Measurements from ENCODE around the gene CX3CL1.
"Not testable (repeated sequence)": the region's sequence is repeated elsewhere in the genome, so short reads cannot be mapped to it uniquely, and the experiment has no call there.

CX3CL1 gene

DNA sequence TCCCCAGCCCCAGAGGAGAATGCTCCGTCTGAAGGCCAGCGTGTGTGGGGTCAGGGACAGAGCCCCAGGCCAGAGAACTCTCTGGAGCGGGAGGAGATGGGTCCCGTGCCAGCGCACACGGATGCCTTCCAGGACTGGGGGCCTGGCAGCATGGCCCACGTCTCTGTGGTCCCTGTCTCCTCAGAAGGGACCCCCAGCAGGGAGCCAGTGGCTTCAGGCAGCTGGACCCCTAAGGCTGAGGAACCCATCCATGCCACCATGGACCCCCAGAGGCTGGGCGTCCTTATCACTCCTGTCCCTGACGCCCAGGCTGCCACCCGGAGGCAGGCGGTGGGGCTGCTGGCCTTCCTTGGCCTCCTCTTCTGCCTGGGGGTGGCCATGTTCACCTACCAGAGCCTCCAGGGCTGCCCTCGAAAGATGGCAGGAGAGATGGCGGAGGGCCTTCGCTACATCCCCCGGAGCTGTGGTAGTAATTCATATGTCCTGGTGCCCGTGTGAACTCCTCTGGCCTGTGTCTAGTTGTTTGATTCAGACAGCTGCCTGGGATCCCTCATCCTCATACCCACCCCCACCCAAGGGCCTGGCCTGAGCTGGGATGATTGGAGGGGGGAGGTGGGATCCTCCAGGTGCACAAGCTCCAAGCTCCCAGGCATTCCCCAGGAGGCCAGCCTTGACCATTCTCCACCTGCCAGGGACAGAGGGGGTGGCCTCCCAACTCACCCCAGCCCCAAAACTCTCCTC is 10.4 kb downstream of the CX3CL1 start:
- DNase-seq (ENCODE audit: low read depth in 2 of 2) = no peak

DNA sequence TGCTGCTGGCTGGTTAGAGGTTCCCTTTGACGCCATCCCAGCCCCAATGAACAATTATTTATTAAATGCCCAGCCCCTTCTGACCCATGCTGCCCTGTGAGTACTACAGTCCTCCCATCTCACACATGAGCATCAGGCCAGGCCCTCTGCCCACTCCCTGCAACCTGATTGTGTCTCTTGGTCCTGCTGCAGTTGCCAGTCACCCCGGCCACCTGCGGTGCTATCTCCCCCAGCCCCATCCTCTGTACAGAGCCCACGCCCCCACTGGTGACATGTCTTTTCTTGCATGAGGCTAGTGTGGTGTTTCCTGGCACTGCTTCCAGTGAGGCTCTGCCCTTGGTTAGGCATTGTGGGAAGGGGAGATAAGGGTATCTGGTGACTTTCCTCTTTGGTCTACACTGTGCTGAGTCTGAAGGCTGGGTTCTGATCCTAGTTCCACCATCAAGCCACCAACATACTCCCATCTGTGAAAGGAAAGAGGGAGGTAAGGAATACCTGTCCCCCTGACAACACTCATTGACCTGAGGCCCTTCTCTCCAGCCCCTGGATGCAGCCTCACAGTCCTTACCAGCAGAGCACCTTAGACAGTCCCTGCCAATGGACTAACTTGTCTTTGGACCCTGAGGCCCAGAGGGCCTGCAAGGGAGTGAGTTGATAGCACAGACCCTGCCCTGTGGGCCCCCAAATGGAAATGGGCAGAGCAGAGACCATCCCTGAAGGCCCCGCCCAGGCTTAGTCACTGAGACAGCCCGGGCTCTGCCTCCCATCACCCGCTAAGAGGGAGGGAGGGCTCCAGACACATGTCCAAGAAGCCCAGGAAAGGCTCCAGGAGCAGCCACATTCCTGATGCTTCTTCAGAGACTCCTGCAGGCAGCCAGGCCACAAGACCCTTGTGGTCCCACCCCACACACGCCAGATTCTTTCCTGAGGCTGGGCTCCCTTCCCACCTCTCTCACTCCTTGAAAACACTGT is 11.3 kb downstream of the CX3CL1 start:
- no peak for DNase-seq (ENCODE audit: low read depth in 2 of 2)

DNA sequence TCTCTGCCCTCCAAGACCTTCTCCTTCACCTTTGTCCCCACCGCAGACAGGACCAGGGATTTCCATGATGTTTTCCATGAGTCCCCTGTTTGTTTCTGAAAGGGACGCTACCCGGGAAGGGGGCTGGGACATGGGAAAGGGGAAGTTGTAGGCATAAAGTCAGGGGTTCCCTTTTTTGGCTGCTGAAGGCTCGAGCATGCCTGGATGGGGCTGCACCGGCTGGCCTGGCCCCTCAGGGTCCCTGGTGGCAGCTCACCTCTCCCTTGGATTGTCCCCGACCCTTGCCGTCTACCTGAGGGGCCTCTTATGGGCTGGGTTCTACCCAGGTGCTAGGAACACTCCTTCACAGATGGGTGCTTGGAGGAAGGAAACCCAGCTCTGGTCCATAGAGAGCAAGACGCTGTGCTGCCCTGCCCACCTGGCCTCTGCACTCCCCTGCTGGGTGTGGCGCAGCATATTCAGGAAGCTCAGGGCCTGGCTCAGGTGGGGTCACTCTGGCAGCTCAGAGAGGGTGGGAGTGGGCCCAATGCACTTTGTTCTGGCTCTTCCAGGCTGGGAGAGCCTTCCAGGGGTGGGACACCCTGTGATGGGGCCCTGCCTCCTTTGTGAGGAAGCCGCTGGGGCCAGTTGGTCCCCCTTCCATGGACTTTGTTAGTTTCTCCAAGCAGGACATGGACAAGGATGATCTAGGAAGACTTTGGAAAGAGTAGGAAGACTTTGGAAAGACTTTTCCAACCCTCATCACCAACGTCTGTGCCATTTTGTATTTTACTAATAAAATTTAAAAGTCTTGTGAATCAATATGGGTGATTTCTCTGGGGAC is 12.2 kb downstream of the CX3CL1 start:
- DNase-seq (ENCODE audit: low read depth in 2 of 2) = no peak

DNA sequence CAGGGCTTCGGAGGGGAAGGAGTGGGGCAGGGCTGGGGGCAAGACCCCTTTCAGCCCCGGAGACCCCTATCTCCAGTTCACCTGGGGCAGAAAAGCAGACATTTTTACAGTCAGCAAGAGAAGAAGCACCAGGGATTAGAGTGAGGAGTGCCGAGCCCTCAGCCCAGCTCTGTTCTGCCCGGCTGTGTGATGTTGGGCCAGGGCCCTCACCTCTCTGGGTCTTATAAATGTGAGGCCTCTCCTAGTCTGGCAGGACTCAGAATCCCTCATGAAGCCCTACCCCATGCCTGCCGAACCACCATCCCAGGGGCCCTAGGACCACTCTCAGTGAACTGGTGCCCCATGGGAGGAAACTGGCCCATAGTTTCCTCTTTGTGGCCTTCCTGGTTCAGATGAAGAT is 12.8 kb downstream of the CX3CL1 start:
- DNase-seq (ENCODE audit: low read depth in 2 of 2) = no peak

DNA sequence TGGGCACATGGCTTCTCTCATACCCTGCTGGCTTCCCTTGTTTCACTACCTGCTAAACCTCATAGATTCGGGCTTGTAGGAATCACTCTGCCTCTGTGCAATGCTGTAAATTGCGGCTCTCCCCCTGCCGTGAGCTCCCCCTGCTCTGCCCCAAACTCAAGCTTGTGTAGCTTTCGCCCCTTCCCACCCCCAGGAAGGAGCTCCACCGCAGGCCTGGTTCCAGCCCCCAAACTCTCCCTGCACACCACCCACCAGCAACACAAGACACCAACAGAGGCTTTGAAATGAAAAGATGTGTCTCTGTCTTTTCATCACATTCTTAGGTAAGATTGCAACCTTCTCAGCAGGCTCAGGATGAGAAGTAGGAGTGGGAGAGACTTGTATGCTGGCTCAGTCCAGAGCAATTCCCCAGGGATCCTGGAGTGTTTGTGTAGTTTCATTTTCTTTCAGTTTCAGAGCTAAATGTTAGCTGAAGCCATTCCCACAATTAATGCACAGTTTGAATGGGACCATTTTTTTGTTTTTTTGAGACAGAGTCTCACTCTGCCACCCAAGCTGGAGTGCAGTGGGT is 14.2 kb downstream of the CX3CL1 start:
- no peak for DNase-seq (ENCODE audit: low read depth in 2 of 2)

DNA sequence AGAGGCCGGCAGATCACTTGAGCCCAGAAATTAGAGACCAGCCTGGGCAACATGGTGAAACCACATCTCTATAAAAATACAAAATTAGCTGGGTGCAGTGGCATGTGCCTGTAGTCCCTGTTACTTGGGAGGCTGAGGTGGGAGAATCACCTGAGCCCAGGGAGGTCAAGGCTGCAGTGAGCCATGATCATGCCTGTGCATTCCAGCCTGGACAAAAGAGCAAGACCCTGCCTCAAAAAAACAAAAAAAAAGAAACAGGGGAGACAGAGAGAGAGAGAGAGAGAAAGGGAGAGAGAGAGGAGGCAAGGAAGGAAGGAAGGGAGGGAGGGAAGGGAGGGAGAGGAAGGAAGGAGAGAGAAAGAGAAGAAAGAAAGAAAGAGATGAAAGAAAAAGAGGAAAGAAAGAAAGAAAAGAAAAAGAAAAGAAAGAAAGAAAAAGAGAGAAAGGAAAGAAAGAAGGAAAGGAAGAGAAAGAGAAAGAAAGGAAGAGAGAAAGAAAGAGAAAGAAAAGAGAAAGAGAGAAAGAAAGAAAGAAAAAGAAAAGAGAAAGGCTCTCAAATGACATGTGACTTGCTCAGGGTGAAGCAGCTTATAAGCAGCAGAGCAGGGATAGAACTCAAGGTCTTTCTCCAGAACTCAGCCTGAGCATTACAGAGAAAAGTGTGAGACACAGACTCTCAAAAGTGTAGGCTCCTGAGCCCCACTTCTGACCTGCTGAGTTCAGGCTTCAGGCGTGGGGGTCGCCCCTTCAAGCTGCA is 15.5 kb downstream of the CX3CL1 start:
- no peak for DNase-seq (ENCODE audit: low read depth in 2 of 2)

DNA sequence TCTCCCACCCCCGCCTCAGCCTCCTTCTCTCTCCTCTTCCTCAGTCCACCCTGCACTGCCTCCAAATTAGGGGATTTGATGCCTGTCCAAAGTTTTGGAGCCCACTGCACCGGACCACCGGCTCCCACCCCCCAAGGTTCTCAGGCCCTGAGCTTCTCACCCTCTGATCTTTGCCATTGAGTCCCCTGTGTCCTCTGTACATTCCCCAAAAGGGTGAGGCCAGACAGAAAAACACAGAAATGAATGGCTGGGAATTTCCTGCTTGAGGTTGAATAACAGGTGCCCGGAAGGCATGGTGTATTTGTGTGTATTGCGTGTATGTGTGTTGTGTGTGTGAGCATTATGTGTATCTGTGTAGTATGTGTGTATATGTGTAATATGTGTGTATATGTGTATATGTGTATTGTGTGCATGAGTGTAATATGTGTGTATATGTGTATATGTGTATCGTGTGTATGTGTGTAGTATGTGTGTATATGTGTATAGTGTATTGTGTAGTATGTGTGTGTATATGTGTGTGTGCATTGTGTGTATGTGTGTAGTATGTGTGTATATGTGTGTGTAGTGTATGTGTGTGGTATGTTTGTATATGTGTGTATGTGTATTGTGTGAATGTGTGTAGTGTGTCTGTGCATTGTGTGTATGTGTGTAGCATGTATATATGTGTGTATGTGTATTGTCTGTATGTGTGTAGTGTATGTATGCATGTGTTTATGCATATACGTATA is 16.2 kb downstream of the CX3CL1 start:
- DNase-seq (ENCODE audit: low read depth in 2 of 2) = no peak

DNA sequence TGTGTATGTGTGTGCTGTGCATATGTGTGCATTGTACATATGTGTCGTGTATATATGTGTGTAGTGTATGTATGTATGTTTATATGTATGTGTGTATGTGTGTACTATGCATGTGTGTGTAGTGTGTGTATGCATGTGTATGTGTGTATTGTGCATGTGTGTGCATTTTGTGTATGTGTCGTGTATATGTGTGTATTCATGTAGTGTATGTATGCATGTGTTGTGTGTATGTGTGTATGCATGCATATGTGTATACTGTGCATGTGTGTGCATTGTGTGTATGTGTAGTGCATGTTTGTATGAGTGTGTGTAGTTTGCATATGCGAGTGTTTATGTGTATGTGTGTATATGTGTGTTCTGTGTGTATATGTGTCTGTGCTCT is 16.8 kb downstream of the CX3CL1 start:
- DNase-seq (ENCODE audit: low read depth in 2 of 2) = no peak

DNA sequence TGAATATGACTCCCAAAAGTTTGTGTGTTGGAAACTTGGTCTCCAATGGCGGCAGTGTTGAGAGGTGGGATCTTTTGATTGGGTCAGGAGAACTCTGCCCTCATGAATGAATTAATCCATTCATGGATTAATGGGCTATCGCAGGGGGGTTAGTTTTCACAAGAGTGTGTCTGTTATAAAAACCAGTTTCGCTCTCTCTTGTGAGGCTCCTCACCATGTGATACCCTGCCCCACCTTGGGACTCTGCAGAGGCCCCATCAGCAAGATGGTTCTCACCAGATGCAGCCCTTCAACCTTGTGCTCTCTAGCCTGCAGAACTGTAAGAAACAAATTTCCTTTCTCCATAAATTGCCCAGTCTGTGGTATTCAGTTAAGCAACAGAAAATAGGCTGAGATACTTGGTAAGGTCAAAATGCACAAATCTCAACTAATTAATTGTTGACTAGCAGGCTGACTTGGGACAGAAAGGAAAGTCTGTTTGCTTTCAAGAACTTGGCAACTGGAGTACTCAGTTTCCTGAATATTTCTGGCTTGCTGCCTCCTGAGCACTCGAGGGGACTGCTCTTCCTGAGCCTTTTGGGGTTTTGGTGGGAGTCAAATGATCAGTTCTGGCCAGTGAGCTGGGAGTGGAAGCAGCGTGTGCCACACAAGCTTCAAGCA is 18.5 kb downstream of the CX3CL1 start:
- no peak for DNase-seq (ENCODE audit: low read depth in 2 of 2)

DNA sequence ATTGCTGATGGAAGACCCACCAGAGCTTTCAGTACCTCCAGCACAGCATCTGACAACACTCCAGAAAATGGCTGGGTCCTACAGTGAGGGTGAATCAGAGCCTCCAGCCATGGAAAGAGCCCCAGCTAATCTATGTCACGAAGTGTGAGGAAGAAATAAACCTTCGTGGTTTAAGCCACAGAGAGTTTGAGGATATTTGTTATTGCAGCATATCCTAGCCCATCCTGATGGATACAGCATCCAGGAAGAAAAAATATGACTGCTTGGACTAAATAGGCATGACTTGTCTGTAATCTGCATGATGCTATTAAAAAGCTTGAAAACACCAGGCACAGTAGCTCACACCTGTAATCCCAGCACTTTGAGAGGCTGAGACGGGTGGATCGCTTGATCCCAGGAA is 19.0 kb downstream of the CX3CL1 start:
- no peak for DNase-seq (ENCODE audit: low read depth in 2 of 2)

DNA sequence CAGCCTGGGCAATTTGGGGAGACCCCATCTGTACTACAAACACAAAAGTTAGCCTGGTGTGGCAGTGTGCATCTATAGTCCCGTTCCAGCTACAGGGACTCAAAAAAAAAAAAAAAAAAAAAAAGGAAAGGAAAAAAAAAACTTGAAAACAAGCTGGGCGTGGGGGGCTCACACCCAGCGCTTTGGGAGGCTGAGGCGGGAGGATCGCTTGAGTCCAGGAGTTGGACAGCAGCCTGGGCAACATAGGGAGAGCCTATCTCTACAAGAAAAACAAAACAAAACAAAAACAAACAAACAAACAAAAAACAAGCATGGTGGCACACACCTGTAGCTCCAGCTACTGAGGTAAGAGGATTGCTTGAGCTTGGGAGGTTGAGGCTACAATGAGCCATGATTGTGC is 19.4 kb downstream of the CX3CL1 start:
- no peak for DNase-seq (ENCODE audit: low read depth in 2 of 2)

DNA sequence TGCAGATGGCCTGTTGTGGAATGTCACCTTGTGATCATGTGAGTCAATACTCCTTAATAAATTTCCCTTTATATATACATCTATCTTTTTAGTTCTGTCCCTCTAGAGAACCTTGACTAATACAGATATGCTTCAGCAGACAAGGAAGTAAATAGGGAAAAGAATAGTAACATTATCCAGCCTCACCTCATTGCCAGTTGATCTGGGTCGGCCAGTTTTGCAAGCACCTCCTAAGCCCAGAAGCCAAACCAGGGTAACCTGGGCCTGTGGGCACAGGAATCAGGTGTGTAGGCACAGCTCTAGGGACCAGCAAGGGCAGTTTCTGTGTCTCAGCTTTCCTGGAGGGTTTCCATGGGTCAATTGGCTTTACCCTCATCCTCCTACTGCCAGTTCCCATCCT is 20.4 kb downstream of the CX3CL1 start:
- no peak for DNase-seq (ENCODE audit: low read depth in 2 of 2)

DNA sequence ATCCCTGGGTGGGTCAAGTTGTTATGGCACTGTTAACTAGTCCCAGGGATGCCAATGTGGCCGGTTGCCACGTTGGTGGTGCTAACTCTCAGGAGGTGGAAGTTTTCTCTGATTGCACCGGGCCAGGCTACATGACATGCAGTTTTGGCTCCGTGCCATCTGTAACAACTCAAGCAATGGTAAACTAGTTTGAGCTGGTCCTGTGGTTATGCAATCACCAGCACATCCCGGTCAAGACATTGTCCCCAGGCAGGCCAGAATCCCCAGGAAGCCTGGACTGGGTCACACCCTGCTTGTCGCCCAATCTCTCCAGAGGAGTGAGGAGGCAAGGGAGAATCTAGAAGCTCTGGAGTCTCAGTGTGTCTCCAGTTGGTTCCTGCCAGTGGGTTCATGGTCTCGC is 22.2 kb downstream of the CX3CL1 start:
- no peak for DNase-seq (ENCODE audit: low read depth in 2 of 2)

DNA sequence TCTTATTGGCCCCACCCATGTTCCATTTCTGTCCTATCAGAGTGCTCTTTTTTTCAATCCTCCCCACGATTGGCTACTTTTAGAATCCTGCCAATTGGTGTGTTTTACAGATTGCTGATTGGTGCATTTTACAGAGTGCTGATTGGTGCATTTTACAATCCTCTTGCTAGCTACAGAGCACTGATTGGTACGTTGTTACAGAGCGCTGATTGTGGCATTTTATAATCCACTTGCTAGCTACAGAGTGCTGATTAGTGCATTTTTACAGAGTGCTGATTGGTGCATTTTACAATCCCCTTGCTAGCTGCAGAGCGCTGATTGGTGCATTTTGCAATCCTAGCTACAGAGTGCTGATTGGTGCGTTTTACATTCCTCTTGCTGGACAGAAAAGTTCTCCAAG is 22.7 kb downstream of the CX3CL1 start:
- no peak for DNase-seq (ENCODE audit: low read depth in 2 of 2)

DNA sequence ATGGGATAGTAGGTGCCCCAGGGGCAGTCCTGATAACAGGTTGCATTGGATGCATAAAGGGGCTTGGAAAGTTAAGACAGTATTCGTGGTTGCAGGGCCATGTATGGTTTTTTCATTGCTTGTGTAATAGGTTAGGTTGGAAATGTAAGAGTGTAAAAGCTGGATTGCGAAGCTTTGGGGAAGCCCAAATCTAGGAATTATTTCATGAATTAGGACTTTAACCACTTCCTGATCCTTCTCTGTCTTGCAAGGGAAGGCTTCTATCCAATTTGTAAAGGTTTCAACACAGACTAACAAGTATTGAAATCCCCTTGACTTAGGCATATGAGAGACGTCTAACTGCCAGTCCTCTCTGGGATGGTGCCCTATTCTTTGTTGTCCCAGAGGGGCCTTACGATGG is 24.5 kb downstream of the CX3CL1 start:
- DNase-seq (ENCODE audit: low read depth in 2 of 2) = no peak

DNA sequence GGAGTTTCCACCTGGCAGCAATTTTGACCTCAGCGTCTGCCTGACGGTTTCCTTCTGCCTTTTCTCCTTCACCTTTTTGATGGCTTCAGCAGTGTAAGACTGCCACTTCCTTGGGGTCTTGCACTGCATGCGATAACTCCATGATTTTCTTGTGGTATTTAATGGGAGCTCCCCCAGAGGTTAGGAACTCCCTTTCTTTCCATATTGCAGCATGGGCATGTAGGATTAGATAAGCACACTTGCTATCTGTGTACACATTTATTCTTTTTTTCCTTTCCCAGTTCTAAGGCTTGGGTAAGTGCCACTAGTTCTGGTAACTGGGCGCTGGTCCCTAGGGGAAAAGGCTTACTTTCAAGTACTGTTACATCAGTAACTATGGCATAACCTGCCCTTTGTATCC is 25.2 kb downstream of the CX3CL1 start:
- DNase-seq (ENCODE audit: low read depth in 2 of 2) = not testable (repeated sequence)

DNA sequence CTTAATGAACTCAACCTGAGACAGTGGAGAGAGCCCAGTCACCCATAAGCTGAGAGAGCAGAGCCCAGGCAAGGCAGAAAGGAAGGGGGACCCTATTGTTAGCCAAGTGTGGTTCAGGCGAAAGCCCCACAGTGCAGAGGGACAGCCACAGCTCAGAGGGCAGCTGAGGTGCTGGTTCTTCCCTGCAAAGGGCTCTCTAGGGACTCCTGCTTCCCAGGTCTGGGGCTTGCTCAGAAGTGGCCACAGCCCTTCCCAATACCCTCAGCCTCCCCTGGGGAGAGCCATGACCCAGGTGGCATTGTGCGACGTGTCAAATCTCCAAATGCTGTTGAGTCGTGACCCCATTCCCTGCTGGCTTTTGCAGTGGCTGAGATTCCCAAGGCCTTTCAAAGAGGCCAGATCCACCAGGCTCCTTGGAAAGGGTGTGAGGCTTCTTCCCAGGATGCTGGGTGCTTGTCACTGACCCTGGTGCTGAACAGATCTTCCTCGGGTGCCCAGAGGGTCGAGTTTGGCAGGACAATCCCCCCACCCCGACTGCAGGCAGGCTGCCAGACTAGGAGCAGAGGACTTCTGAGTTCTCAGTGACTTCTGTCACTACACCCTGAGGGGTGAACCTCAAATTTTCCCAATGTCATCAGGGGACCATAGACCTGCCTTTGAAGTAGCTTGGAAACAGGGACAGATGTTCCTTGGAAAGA is 29.8 kb downstream of the CX3CL1 start:
- no peak for DNase-seq (ENCODE audit: low read depth in 2 of 2)

DNA sequence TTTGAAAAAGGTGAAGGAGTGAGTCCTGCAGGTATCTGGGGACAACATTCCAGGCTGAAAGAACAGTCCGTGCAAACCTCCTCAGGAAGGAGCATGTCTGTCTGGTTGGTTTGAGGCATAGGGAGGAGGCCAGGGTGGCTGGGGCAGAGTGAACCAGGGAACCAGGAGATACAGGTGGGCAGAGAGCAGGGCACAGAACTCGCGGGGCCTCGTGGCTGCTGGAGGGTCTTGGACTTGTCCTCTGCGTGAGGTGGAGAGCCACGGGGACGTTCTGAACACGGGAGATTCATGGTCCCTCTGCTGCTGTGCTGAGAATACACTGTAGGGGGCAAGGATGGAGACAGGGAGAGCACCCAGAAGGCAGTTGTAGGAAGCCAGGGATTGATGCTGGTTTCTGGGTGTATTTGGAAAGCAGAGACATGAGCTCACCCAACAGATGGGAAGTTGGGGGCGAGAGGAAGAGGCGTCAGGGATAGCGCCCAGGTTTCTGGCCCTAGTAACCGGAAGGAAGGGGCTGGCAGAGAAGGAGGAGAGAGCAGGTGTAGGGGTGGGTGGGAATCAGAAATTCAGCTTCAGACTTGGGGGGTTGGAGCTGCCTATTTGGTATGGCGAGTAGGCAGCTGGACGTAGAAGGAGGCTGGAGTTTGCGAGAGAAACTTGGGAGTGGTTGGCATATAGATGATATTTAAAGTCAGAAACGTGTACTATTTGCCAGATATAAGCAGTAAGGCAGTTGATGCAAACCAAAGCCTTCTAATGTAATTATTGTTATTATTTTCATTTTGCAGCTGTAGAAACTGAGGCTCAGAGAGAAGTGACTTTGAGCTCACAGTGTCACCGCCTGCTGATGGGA is 31.9 kb downstream of the CX3CL1 start, which contains the start of gene CCL17:
Gene CCL17, plus strand, starts transcription at position 803 of the 853 bp plus-strand sequence. CDS start 9,166 bp downstream, outside the sequence.
- no peak for DNase-seq (ENCODE audit: low read depth in 2 of 2)
